ENCODE measurements around the gene UMAD1.

DNA sequence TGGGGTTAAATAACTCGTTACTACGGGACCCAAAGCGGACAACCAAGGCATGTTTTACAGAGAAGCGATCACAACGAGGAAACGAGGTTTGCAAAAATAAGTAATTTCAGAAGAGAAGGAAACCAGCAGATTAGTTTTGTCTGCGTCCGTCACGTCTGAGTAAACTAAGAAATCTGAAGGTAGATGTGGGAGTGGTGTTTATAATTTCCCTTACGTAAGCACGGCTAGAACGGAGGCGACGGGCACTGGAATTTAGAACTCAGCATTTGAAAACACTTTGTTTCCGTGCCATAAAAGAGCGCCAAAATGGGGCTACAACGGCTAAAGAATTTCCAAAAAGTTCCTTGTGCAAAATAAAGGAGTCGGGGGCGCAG lies 718 bp upstream of the UMAD1 start:
- TF ChIP-seq, protein P1, sequence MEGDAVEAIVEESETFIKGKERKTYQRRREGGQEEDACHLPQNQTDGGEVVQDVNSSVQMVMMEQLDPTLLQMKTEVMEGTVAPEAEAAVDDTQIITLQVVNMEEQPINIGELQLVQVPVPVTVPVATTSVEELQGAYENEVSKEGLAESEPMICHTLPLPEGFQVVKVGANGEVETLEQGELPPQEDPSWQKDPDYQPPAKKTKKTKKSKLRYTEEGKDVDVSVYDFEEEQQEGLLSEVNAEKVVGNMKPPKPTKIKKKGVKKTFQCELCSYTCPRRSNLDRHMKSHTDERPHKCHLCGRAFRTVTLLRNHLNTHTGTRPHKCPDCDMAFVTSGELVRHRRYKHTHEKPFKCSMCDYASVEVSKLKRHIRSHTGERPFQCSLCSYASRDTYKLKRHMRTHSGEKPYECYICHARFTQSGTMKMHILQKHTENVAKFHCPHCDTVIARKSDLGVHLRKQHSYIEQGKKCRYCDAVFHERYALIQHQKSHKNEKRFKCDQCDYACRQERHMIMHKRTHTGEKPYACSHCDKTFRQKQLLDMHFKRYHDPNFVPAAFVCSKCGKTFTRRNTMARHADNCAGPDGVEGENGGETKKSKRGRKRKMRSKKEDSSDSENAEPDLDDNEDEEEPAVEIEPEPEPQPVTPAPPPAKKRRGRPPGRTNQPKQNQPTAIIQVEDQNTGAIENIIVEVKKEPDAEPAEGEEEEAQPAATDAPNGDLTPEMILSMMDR (IDR thresholded peaks at IDR 0.05), result no peak
- TF ChIP-seq POLR2A (IDR thresholded peaks at IDR 0.05), result no peak
